Neural progenitor cell (in vitro differentiated cells): ENCODE data around the gene RNF212. TPM values are rescaled to one million over a fixed set of nuclear protein-coding genes. Genes with fewer than 3 reads are reported as not detected.

Source experiments
- DNase-seq: peaks from one replicate; pipeline ENCODE4 v3.0.0-alpha.2; 2016; ENCODE audit warnings: low spot score
- H2AFZ ChIP-seq: fragments of 200-600 bp; sonication (generic); replicated peaks from 2 replicates; pipeline ENCODE4 v1.6.1; 2016; ENCODE audit warnings: antibody characterized with exemption
- H3F3A ChIP-seq: fragments of 200-600 bp; sonication (generic); 2 replicates; pipeline ENCODE4 v1.6.1; 2016; ENCODE audit warnings: antibody characterized with exemption, low read depth
- H3K27ac ChIP-seq: fragments of 200-600 bp; sonication (generic); 2 replicates; pipeline ENCODE4 v1.5.1; 2016; ENCODE audit warnings: mild to moderate bottlenecking
- H3K27me3 ChIP-seq: fragments of 200-600 bp; sonication (generic); 2 replicates; pipeline ENCODE4 v1.6.1; 2016; ENCODE audit warnings: mild to moderate bottlenecking, moderate library complexity
- H3K36me3 ChIP-seq: fragments of 200-600 bp; sonication (generic); 2 replicates; pipeline ENCODE4 v1.5.1; 2016
- H3K4me1 ChIP-seq: fragments of 200-600 bp; sonication (generic); 2 replicates; pipeline ENCODE4 v1.6.1; 2016; ENCODE audit warnings: mixed run types
- H3K4me2 ChIP-seq: fragments of 200-600 bp; sonication (generic); 2 replicates; pipeline ENCODE4 v1.6.1; 2016
- H3K4me3 ChIP-seq: fragments of 200-600 bp; sonication (generic); 2 replicates; pipeline ENCODE4 v1.5.1; 2016
- H3K79me2 ChIP-seq: fragments of 200-600 bp; sonication (generic); 2 replicates; pipeline ENCODE4 v1.6.1; 2016; ENCODE audit warnings: low read depth
- H3K9ac ChIP-seq: fragments of 200-600 bp; sonication (generic); 2 replicates; pipeline ENCODE4 v1.6.1; 2016
- H3K9me3 ChIP-seq: fragments of 200-600 bp; sonication (generic); 2 replicates; pipeline ENCODE4 v1.5.1; 2016; ENCODE audit warnings: low read depth
- H4K20me1 ChIP-seq: fragments of 200-600 bp; sonication (generic); 2 replicates; pipeline ENCODE4 v1.6.1; 2016; ENCODE audit warnings: low read depth
- H3K27ac Mint-ChIP-seq: 3 replicates; pipeline ENCODE4 v1.8.0; 2021; ENCODE audit warnings: mixed read lengths
- H3K27me3 Mint-ChIP-seq: 2 replicates; pipeline ENCODE4 v1.8.0; 2022; ENCODE audit warnings: low read depth, mild to moderate bottlenecking, inconsistent platforms, moderate library complexity, mixed read lengths; ENCODE audit not compliant: insufficient read depth
- H3K36me3 Mint-ChIP-seq: 3 replicates; pipeline ENCODE4 v1.8.0; 2021; ENCODE audit warnings: mixed read lengths
- H3K4me1 Mint-ChIP-seq: 3 replicates; pipeline ENCODE4 v1.8.0; 2021; ENCODE audit warnings: mixed read lengths
- H3K4me3 Mint-ChIP-seq: 3 replicates; pipeline ENCODE4 v1.8.0; 2021; ENCODE audit warnings: mild to moderate bottlenecking, moderate library complexity, mixed read lengths
- H3K9me3 Mint-ChIP-seq: 3 replicates; pipeline ENCODE4 v1.8.0; 2020; ENCODE audit warnings: mixed read lengths
- CTCF ChIP-seq: fragments of 200-600 bp; sonication (generic); IDR thresholded peaks from 2 replicates; pipeline ENCODE4 v1.5.1; 2017; ENCODE audit warnings: antibody characterized with exemption, mild to moderate bottlenecking
- EZH2 ChIP-seq: fragments of 200-600 bp; sonication (generic); IDR thresholded peaks from 2 replicates; pipeline ENCODE4 v1.6.1; 2017; ENCODE audit warnings: antibody characterized with exemption, mild to moderate bottlenecking, moderate library complexity
- EZH2phosphoT487 ChIP-seq: fragments of 200-600 bp; sonication (generic); IDR thresholded peaks from 2 replicates; pipeline ENCODE4 v1.6.1; 2017; ENCODE audit warnings: antibody characterized with exemption
- total RNA-seq: library from RNA; depleted of rRNA; stranded (reverse); fragments of >200 nt; gene quantifications from 2 replicates; pipeline ENCODE4 v1.2.3, GENCODE V29; 2015; ENCODE audit warnings: low replicate concordance

Gene RNF212
- total RNA-seq, 1 donor from 2014 or later: 3.4 TPM

- no peaks in the 10 kb centered on the region for H3K4me1 ChIP-seq
- H3K4me2 ChIP-seq: no peak overlapping the region
- H4K20me1 ChIP-seq: no peaks in the 10 kb centered on the region
- H3K27ac Mint-ChIP-seq: no peak overlapping the region
- peaks cover 8% of the 10 kb centered on the region for H3K27me3 Mint-ChIP-seq
- no peak overlapping the region for H3K9ac ChIP-seq
- TF ChIP-seq EZH2phosphoT487: no peak
- H2AFZ ChIP-seq: no peak overlapping the region
- H3K27ac ChIP-seq: no peak overlapping the region
- H3K4me3 Mint-ChIP-seq: no peak overlapping the region
- H3K4me3 ChIP-seq: no peak overlapping the region
- peaks cover 2% of the 10 kb centered on the region for H3K36me3 Mint-ChIP-seq
- H3K27me3 ChIP-seq: peaks cover 5% of the 10 kb centered on the region
- H3K79me2 ChIP-seq: no peaks in the 10 kb centered on the region
- no peaks in the 10 kb centered on the region for H3K9me3 ChIP-seq
- no peaks in the 10 kb centered on the region for H3F3A ChIP-seq
- H3K4me1 Mint-ChIP-seq: peaks cover 5% of the 10 kb centered on the region
- peaks cover 27% of the 10 kb centered on the region for H3K9me3 Mint-ChIP-seq
- DNase-seq: no peak
- H3K36me3 ChIP-seq: no peaks in the 10 kb centered on the region
Observed at GRCh38 chr4:1086011-1086410, 27.4 kb downstream of the RNF212 start.

- Histone ChIP-seq H2AFZ (no peak overlapping the region), H4K20me1 (no peaks in the 10 kb centered on the region), H3K36me3 (no peaks in the 10 kb centered on the region), H3K79me2 (no peaks in the 10 kb centered on the region), H3K27me3 (peaks cover 5% of the 10 kb centered on the region), H3K27ac (no peak overlapping the region), H3K4me2 (no peak overlapping the region), H3F3A (no peaks in the 10 kb centered on the region), H3K4me1 (no peaks in the 10 kb centered on the region), H3K4me3 (no peak overlapping the region), H3K9me3 (no peaks in the 10 kb centered on the region), H3K9ac (no peak overlapping the region)
- Mint-ChIP-seq H3K27ac (no peak overlapping the region), H3K9me3 (peaks cover 27% of the 10 kb centered on the region), H3K4me3 (no peak overlapping the region), H3K4me1 (peaks cover 5% of the 10 kb centered on the region), H3K27me3 (peaks cover 8% of the 10 kb centered on the region), H3K36me3 (peaks cover 2% of the 10 kb centered on the region)
- TF ChIP-seq EZH2phosphoT487 (no peak), EZH2 (no peak), CTCF (no peak)
- DNase-seq: no peak
Observed at GRCh38 chr4:1085404-1085799, 28.0 kb downstream of the RNF212 start.

- no peak overlapping the region for H3K4me3 ChIP-seq
- H3K4me1 ChIP-seq: no peaks in the 10 kb centered on the region
- DNase-seq: no peak
- peaks cover 5% of the 10 kb centered on the region for H3K4me1 Mint-ChIP-seq
- H3K36me3 Mint-ChIP-seq: peaks cover 2% of the 10 kb centered on the region
- no peak overlapping the region for H2AFZ ChIP-seq
- no peaks in the 10 kb centered on the region for H4K20me1 ChIP-seq
- no peak overlapping the region for H3K4me3 Mint-ChIP-seq
- peaks cover 5% of the 10 kb centered on the region for H3K27me3 ChIP-seq
- no peaks in the 10 kb centered on the region for H3K36me3 ChIP-seq
- no peak overlapping the region for H3K9ac ChIP-seq
- H3K27me3 Mint-ChIP-seq: peaks cover 6% of the 10 kb centered on the region
- no peak overlapping the region for H3K27ac Mint-ChIP-seq
- TF ChIP-seq EZH2phosphoT487 (no peak), EZH2 (no peak)
- no peaks in the 10 kb centered on the region for H3K79me2 ChIP-seq
- no peak overlapping the region for H3K4me2 ChIP-seq
- H3F3A ChIP-seq: no peaks in the 10 kb centered on the region
- no peaks in the 10 kb centered on the region for H3K9me3 ChIP-seq
- H3K9me3 Mint-ChIP-seq: peaks cover 25% of the 10 kb centered on the region
- H3K27ac ChIP-seq: no peak overlapping the region
Observed at GRCh38 chr4:1084796-1085403, 28.5 kb downstream of the RNF212 start.

- peaks cover 3% of the 10 kb centered on the region for H3K27me3 Mint-ChIP-seq
- Histone ChIP-seq H3K9ac (no peak overlapping the region), H3K4me3 (no peak overlapping the region), H3K9me3 (no peaks in the 10 kb centered on the region), H3K4me1 (no peaks in the 10 kb centered on the region), H3F3A (no peaks in the 10 kb centered on the region), H3K36me3 (no peaks in the 10 kb centered on the region), H3K27ac (no peak overlapping the region), H2AFZ (no peak overlapping the region), H3K27me3 (peaks cover 9% of the 10 kb centered on the region), H3K4me2 (no peak overlapping the region), H4K20me1 (no peaks in the 10 kb centered on the region), H3K79me2 (no peaks in the 10 kb centered on the region)
- no peak for DNase-seq
- TF ChIP-seq CTCF: no peak
- TF ChIP-seq EZH2: no peak
- no peak for TF ChIP-seq EZH2phosphoT487
- peaks cover 5% of the 10 kb centered on the region for H3K4me1 Mint-ChIP-seq
- H3K4me3 Mint-ChIP-seq: no peak overlapping the region
- no peak overlapping the region for H3K27ac Mint-ChIP-seq
- peaks cover 20% of the 10 kb centered on the region for H3K9me3 Mint-ChIP-seq
- H3K36me3 Mint-ChIP-seq: peaks cover 2% of the 10 kb centered on the region
Observed at GRCh38 chr4:1084394-1084793, 29.0 kb downstream of the RNF212 start.
